HG02588 (cell line): Measurements from ENCODE around the gene PHLPP1.

ENCODE experiments used
- ATAC-seq: cut with Tn5 transposase; IDR thresholded peaks from one replicate; pipeline ENCODE4 v1.9.1; 2021; ENCODE audit warnings: mild to moderate bottlenecking, moderate library complexity; ENCODE audit not compliant: unreplicated experiment

The PHLPP1 gene

DNA sequence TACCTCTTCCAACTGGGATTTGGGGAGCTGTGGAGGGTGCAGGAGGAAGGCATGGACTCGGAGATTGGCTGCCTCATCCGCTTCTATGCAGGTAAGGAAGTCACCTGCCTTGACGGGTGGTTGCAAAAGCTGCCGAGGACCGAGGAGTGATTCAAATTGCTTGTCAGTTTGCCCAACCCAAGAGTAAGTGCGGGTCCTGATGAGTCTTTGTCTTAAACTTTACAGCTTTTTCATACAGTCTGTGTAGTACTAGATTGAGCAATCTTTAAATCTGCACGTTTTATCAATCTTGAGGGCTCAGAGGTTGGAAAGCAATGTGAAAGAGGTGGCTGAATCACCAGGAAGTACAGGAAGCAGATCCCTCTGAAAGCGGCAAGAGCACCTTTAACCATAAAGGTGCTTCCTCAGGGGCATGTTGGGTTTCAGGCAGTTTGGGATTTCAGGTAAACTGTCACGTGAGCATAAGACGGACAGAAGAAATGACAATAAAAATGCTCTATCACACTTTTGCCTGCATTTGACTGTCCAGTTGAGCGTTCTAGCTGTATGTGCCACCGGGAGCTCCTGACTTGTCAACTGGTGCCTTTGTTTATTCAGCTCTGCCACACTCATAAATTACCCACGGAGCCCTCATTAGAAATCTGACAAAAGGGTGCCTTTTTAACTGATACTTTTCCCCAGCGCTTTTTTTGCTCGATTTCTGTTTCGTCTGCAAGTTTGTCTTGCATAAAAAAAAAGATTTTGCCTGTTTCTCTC lies 2.0 kb downstream of the PHLPP1 start:
- no peak for ATAC-seq

- ATAC-seq = no peak
Measured at GRCh38 chr18:62717925-62718800, 2.8 kb downstream of the PHLPP1 start.

- ATAC-seq = no peak
Measured at GRCh38 chr18:62720048-62720447, 4.7 kb downstream of the PHLPP1 start.

DNA sequence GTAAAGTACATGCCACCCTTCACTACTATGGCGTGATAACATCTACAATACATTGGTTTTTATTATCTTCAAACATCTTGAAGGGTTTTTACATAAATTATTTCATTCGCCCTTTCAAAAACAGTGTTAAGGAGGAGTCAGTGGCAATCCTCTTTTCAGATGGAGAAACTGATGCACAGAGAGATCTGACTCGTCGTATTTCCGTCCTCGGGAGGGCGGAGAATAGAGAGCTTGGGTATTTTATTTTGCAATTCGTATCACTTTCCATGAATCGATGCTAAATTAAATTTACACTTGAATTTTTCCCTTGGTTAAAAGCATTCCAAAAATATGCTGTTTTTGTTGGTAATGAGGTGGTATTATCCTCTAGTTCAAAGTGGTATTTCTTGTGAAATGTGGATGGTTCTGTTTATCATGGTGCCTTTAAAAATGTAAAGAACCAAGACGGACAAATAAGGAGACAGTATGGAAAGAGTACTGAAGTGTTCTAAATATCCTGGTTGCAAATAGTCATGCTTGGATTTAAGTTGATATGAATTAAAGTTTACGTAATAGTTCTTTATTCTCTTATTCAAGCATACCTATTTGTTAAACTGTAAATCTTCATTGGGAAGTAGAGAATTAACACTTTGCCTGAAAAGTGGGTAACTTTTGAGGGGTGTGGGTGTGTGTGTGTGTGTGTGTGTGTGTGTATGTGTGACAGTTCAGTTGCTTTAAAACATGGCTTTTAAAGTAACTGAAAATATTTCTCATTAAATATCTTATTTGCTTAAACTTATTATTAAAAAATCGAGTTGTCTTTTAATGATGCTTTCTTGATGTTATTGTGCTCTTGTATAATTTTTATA lies 5.6 kb downstream of the PHLPP1 start:
- no peak for ATAC-seq

DNA sequence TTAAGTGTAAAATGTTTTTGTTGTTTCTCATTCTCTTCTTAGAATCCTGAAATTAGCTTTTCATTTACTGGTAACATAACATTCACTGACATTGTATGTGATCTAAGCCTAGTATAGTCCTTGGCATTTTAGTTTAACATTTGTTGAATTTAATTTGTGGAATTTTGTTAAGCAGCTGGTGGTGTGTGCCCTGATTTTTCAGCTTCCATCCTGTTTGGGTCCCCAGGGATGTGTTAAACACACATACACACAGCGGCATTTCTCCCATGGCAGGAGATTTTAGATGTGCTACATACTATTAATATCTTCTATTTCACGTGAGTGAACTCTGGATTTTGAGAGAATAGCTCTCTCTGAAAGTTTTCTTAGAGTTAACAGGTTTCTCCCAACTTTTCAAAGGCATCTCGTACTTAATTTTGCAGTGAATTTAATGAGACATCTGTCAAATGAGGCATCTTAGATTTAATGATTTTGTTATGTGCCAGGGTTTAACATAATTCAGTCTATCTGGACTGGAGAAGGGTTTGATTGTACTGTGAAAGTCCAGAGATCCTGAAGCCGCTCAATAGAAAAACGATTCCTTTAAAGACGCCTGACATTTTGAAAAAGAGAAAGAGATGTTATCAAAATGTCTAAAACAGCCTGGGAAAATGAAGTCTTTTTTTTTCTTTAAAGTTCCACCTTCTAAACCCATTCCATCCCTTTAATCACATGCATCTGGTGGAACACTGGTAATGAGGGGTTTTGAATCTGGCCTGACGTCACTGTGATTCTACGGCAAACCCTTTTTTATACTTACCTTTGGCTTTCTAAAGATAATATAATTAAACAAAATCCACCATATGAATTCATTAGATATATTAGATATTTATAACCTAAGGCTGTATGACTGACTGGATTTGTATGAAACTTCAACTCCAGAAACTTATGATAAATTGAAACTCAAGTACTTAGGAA lies 6.8 kb downstream of the PHLPP1 start:
- ATAC-seq = no peak

- no peak for ATAC-seq
Measured at GRCh38 chr18:62723666-62724281, 8.4 kb downstream of the PHLPP1 start.

DNA sequence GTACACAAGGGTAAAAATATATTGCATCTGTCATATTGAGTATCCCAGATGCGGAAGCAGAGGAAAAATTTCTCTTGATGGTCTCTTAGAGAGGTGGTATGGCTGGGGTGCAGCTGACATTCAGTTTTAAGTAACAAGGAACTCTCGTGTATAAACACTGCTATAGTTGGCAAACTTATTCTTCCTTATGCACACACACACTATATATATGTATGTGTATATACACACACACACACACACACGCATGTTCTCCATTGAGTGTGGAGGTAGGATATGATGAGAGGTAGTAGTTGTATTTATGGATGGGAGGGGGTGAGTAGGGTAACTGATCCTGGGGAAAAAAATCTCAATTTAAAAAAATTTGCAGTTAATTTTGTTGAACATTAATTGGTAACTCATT lies 10.6 kb downstream of the PHLPP1 start:
- ATAC-seq = no peak

DNA sequence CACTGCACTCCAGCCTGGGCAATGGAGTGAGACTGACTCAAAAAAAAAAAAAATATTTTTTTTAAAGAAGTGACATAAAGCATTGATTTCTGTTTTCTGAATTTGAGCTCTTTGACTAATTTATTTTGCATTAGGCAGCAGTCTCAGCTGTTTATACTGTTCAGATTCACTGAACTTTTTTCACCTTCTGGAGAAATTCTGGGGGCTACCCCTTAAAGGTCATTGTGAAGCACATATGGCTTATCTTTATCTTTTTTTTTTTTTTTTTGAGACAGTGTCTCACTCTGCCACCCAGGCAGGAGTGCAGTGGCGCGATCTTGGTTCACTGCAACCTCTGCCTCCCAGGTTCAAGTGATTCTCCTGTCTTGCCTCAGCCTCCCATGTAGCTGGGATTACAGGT lies 12.9 kb downstream of the PHLPP1 start:
- ATAC-seq = no peak

GRCh38 chr18:62729487-62730386 lies 14.4 kb downstream of the PHLPP1 start:
- ATAC-seq = peak; percentile 94

GRCh38 chr18:62730941-62731340 lies 15.6 kb downstream of the PHLPP1 start:
- ATAC-seq = no peak

DNA sequence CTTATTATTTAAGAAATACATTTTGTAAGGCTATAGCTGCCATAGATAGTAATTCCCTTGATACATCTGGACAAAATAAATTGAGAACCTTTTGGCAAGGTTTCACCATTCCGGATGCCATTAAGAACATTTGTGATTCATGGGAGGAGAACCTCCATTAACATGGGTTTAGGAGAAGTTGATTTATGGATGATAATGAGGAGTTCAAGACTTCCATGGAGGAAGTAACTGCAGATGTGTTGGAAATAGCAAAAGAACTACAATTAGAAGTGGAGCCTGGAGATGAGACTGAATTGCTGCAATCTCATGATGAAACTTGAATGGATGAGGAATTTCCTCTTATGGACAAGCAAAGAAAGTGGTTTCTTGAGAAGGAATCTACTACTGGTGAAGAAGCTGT lies 17.3 kb downstream of the PHLPP1 start:
- no peak for ATAC-seq

DNA sequence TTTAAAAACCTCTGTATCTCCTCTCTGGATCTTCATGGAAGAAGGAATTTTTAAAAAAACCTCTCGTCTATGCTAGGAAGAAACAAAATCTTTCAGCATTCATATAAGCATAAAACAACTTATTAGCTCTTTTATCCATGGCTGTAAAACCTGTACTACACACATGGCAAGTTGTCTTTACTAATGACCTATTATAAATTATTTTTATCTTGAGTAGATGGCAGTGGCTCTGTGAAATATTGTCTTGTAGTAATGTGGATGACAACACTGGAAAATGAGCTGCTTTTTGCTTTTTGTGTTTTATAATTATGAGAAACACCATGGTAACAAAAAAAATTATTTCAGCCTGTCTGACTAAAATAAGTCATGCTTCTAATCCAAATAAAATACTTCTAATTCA lies 18.9 kb downstream of the PHLPP1 start:
- ATAC-seq = no peak

- no peak for ATAC-seq
Measured at GRCh38 chr18:62735387-62735786, 20.0 kb downstream of the PHLPP1 start.

- no peak for ATAC-seq
Measured at GRCh38 chr18:62736077-62736855, 20.9 kb downstream of the PHLPP1 start.

DNA sequence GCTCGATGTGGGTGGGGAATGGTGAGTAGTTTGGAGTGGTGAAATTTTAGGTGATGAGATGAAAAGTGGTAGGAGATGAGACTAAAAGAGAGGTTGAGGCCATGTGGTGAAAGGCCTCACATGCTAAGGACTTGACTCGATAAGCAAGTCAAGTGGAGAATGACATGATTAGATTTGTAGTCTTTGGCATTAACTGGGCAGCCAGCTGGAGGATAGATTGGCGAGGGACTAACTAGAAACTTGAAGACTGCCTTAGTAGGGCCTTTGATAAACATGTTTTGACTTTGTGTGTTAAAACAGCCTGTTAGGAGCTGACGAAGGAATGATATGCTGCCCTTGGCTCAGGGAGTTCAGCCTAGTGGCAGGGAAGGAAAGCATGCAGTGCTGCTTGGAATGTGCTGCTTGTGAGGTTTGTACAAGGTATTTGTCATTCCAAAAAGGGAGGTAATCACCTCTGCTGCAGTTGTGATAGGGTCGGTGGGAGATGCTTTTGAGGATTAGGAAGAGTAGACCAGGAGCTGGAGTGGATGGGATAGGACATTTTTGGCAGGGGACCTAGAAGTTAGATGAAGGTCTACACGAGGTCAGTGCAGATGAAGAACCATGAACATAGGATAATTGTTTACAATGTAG lies 22.0 kb downstream of the PHLPP1 start:
- ATAC-seq = no peak

DNA sequence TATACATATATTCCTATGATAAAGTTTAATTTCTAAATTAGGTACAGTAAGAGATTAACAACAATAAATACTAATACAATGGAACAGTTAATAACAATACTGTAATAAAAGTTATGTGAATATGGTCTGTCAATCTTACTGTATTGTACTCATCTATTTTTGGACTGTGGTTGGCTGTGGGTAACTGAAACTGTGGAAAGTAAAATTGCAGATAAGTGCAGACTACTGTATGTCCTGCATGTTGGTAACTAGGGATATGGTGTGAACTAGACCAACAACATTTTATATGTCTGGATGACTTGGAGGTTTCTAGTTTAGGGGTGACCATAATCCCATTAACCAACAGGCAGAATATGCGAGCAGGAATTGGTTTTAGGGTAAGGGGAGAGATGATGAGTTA lies 23.3 kb downstream of the PHLPP1 start:
- ATAC-seq = no peak

- ATAC-seq = no peak
Measured at GRCh38 chr18:62739911-62740310, 24.6 kb downstream of the PHLPP1 start.
